Ovary (tissue), 3 donors: ENCODE data around the gene IQSEC3.

Source experiments
- CTCF ChIP-seq, 3 donors: fragments of 450-650 bp in 2 of 3; fragments of 200-600 bp in 1 of 3; IDR thresholded peaks; one replicate each; pipeline versions ENCODE4 v1.5.1 to v1.8.0; 2016 to 2022; ENCODE audit warnings: antibody characterized with exemption in 3 of 3, mild to moderate bottlenecking in 1 of 3
- EP300 ChIP-seq: sonication (generic); formaldehyde crosslinking; IDR thresholded peaks from one replicate; pipeline ENCODE4 v1.6.1; 2017; ENCODE audit warnings: antibody characterized with exemption
- donor health status: DM: no; HTN: no; CAD: no.

DNA sequence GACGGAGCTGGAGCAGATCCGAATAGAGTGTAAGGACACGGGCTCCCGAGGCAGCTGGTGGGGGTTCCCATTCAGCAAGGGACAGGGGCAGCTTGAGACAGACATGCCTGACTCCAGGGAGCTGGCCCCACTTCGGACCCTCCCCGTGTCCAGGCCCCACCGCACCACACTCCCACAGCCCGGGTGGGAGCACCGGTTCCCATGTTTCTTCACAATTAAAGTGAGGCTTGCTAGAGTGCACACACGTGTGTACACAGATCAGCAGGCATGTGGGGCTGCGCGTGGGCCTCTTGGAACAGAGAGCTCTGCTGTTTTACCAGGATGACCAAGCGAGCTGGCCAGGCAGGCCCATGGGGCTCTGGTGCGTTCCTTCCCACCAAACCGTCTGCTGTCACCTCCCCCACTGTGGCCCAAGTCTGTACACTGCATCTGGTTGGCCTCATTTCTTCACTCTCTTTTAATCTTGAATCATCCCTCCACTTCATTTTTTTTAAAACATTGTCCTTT lies 99.3 kb downstream of the IQSEC3 start:
- TF ChIP-seq CTCF (IDR thresholded peaks at IDR 0.05) (no peak), EP300 (no peak)
